Lower leg skin (tissue), 3 donors: ENCODE measurements around the gene IPMK.

Experiments used
- CTCF ChIP-seq, 3 donors: fragments of 450-650 bp; IDR thresholded peaks; one replicate each; pipeline ENCODE4 v1.5.1; 2016; ENCODE audit warnings: antibody characterized with exemption in 3 of 3, mild to moderate bottlenecking in 3 of 3, moderate library complexity in 2 of 3
- POLR2A ChIP-seq, 2 donors: fragments of 450-650 bp; IDR thresholded peaks; one replicate each; pipeline ENCODE4 v1.6.1; 2016 to 2017; ENCODE audit warnings: antibody characterized with exemption in 2 of 2, mild to moderate bottlenecking in 1 of 2, moderate library complexity in 1 of 2

GRCh38 chr10:58300676-58301075, 33.0 kb upstream of the IPMK start:
- TF ChIP-seq CTCF (IDR thresholded peaks at IDR 0.05) (no peak), POLR2A (IDR thresholded peaks at IDR 0.05) (no peak)
